OCI-LY1 (cell line): Measurements from ENCODE around the gene EFEMP2.

ENCODE experiments used
- EZH2 ChIP-seq: fragments of 200-600 bp; sonication (generic), shearing (Covaris generic); IDR thresholded peaks from 2 replicates; pipeline ENCODE4 v1.8.0; 2017; ENCODE audit warnings: borderline replicate concordance, mixed run types, mild to moderate bottlenecking, antibody characterized with exemption, low read length, moderate library complexity, mixed read lengths
- TF ChIP-seq, protein P1 (sequence below): fragments of 200-600 bp; sonication (generic), shearing (Covaris generic); IDR thresholded peaks from 2 replicates; pipeline ENCODE4 v1.5.1; 2017; ENCODE audit warnings: mild to moderate bottlenecking, antibody characterized with exemption, low read length, moderate library complexity, mixed read lengths

DNA sequence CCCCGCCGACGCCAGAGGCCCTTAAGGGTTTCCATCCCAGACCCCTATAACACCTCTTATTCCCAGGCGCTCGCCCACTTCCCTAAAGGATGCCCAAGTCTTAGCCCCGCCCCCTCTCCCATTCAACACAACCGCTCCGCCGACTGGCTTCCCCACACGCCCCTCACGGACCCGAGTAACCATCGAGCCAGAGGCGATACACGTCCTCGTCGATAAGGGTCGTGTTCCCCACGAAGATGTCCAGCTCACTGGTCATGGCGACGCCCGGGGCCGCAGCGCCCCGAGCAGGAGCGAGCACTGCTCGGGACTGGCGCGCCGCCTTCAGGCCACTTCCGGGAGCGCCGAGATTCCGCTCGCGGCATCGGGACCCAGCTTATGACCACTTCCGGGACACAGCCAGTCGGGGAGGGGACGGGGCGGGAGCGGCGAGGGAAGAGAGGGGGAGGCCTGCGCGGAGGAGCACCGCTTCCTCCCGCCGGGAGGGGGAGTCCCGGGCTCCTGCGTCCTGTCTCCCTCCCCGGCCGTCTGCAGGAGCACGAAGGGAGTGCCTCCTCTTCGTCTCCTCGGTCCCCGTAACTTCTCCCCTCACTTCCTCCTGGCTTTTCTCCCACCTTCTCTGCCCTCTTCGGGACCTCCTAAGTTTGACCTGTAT, 15.7 kb upstream of the EFEMP2 start, which contains the start of gene FIBP:
- TF ChIP-seq, protein P1, sequence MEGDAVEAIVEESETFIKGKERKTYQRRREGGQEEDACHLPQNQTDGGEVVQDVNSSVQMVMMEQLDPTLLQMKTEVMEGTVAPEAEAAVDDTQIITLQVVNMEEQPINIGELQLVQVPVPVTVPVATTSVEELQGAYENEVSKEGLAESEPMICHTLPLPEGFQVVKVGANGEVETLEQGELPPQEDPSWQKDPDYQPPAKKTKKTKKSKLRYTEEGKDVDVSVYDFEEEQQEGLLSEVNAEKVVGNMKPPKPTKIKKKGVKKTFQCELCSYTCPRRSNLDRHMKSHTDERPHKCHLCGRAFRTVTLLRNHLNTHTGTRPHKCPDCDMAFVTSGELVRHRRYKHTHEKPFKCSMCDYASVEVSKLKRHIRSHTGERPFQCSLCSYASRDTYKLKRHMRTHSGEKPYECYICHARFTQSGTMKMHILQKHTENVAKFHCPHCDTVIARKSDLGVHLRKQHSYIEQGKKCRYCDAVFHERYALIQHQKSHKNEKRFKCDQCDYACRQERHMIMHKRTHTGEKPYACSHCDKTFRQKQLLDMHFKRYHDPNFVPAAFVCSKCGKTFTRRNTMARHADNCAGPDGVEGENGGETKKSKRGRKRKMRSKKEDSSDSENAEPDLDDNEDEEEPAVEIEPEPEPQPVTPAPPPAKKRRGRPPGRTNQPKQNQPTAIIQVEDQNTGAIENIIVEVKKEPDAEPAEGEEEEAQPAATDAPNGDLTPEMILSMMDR, result peak; percentile 77
- no peak for TF ChIP-seq EZH2
